ENCODE measurements around the gene PLA2G3.
"Not testable (repeated sequence)": the region's sequence is repeated elsewhere in the genome, so short reads cannot be mapped to it uniquely, and the experiment has no call there.

PLA2G3 gene, protein sequence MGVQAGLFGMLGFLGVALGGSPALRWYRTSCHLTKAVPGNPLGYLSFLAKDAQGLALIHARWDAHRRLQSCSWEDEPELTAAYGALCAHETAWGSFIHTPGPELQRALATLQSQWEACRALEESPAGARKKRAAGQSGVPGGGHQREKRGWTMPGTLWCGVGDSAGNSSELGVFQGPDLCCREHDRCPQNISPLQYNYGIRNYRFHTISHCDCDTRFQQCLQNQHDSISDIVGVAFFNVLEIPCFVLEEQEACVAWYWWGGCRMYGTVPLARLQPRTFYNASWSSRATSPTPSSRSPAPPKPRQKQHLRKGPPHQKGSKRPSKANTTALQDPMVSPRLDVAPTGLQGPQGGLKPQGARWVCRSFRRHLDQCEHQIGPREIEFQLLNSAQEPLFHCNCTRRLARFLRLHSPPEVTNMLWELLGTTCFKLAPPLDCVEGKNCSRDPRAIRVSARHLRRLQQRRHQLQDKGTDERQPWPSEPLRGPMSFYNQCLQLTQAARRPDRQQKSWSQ

DNA sequence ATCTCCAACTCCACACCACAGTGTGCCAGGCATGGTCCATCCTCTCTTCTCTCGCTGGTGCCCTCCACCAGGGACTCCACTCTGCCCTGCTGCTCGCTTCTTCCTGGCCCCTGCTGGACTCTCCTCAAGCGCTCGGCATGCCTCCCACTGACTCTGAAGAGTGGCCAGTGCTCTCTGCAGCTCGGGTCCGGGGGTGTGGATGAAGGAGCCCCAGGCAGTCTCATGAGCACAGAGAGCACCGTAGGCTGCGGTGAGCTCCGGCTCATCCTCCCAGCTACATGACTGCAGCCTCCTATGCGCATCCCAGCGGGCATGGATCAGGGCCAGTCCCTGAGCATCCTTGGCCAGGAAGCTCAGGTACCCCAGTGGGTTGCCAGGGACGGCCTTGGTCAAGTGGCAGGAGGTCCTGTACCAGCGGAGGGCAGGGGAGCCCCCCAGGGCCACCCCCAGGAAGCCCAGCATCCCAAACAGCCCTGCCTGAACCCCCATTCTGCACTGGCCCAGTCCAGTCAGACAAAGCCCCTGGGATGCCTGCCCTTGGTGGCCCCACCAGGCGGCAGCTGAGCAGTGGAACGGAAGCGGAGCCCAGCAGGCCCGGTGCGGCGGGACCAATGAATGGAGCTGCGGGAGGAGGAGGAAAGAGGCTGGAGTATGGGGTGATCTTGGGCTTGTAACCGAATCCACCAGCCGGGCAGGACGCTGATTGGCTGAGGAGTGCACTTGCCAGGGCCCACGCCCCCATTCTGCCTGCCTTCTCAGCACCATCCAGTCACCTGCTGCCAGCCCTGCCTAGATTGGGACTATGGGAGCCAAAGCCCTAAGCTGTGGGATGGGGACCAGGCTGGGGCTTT, at the start of gene PLA2G3:
Gene PLA2G3 (minus strand): TSS at position 643 of the 851 bp plus-strand sequence. CDS start 154 bp downstream, at position 489.
- DNase-seq = peak; percentile 47

DNA sequence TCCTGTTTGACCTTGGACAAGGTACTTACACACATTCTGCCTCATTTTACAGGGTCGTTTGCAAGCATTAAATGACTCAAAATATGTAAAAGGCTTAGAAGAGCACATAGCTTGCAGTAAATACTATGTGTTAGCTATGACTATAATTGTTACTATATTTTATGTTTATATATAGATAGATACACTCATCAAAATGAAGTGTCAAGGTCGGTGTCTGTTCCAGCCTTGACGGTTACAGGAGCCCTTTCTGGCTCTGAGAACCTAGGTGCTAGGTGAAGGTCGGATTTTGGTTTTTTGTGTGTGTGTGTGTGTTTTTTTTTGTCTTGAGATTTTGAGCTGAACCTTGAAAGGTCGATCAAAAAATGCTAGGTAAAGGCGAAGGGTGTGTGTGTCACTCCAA, 47.3 kb upstream of the PLA2G3 start:
- no peak for DNase-seq

DNA sequence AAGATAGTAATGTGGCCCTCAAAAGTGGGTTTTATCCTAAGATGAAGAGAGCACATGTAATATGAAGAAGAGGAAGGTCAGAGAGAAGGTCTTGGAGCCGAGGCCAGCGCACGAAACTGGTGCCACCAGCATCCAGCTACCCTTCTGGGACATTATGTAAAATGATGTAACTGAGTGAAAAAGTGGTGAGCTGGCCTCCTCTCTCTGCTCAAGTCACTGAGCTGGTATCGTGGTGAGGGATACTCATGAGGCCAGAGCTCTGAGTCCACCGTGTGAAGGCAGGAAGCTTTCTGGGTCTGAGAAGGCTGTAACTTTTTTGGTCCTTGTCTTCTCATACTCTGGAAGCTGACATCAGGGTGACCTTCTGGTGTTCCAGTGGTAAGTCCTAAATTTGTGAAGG, 44.7 kb upstream of the PLA2G3 start:
- no peak for DNase-seq

GRCh38 chr22:31184015-31184414, 43.7 kb upstream of the PLA2G3 start:
- no peak for DNase-seq

DNA sequence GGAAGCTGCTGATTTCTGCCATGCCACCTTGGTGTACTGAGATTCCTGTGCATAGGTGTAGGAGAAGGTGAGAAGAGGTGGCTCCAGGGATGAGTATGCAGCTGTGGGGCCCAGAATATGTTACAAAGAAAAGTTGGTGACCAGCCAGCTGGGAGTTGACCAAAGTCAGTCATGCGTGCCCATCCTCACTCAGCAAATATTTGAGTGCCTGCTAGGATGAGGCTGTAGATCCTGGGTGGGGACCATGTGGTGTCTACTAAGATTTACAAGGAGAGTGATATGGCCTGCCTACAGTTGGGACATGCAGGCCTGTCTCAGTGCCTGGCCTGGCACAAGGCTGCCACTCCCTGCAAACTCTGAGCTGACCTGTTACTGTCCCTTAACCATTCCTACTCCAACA, 39.0 kb upstream of the PLA2G3 start:
- DNase-seq = peak; percentile 61

GRCh38 chr22:31178859-31179258, 38.6 kb upstream of the PLA2G3 start:
- DNase-seq = no peak

DNA sequence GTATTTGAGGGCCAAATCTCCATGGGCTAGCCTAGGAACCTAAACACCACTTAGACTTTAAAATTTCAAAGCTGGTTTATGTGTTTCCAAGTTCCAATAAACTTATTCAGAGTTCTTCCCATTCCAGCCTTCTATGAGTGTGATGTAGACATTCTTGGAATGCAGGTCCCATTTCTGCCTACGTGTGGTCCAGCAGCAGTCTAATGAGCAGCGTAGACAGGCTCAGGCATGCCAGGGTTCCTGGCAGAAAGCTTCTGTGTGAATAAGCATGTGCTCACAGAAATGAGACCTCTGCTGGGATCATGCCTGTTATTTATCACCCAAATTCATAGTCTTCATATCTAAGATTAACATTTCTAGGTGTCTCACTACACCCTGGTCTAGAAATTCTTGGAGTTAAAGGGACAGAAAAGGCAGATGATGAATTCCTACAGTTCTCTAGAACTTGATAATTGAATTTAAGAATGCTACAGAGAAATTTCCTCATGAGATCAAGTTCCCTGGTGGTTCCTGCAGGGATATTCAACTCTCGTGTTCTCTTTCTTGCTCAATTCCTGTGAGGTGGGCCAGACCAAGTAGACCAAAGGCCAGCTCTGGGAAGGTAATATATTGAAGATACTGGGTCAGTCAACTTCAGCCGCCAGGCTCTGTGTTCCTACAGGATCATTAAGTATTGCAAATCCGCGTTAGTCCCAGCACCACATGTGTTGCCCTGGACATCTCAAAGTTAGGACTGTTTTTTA, 37.3 kb upstream of the PLA2G3 start:
- DNase-seq = no peak

DNA sequence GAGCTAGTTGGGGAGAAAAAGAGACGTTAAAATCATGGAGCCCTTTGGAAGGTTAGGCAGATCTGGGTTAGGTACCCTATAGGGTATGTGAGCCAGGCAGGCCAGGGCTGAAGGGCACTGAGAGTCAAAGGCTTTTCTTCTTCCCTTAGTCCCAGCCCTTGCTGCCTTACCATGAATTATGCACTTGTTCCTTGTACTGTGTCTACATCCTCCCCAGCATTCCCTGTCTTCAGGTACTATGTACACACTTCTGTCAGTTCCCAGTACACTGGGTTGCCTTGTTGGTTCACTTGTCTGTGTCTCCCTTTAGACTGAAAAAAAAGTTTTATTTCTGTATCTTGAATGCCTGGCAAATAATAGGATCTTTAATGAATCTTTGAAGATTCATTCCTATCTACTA, 36.6 kb upstream of the PLA2G3 start:
- DNase-seq = no peak

GRCh38 chr22:31173386-31174145, 33.3 kb upstream of the PLA2G3 start:
- no peak for DNase-seq

- DNase-seq = not testable (repeated sequence)
Measured at GRCh38 chr22:31171734-31172133, 31.4 kb upstream of the PLA2G3 start.

GRCh38 chr22:31170971-31171370, 30.7 kb upstream of the PLA2G3 start:
- DNase-seq = no peak

DNA sequence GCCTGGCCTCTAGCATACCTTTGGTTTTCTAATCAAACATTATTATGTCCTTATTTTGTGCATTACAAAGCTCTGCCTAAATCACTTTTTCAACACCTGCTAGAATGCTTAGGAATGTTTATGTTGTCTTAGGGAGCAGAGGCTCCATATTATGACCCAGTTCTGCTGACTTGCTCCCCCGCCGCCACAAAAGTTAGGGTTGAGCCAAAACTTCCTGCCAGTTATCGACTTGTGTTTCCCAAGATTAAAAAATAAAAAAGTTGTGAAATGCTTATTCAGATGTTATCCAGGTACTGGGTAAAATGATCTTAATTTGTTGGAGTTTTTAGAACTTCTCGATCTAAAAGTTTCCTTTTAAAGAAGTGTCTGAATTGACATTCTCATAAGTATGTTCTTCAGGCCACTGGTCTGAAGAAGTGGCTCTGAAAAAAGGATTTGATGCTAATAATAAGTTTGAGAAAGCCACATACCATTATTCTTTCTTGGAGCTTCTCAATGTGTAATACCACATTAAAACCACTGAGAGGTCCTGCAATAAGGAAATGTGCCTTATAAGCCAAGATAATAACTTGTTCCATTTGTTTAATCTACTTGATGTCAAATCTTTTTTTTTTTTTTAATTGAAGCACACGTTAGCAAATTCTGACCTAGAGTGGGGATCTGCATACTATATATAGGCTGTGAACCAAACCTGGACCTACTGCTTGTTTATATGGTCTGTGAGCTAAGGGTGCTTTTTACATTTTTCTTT, 21.9 kb upstream of the PLA2G3 start:
- DNase-seq = no peak

GRCh38 chr22:31161386-31161785, 21.1 kb upstream of the PLA2G3 start:
- DNase-seq = no peak

- peak; percentile 16 for DNase-seq
Measured at GRCh38 chr22:31160328-31160978, 20.1 kb upstream of the PLA2G3 start.

DNA sequence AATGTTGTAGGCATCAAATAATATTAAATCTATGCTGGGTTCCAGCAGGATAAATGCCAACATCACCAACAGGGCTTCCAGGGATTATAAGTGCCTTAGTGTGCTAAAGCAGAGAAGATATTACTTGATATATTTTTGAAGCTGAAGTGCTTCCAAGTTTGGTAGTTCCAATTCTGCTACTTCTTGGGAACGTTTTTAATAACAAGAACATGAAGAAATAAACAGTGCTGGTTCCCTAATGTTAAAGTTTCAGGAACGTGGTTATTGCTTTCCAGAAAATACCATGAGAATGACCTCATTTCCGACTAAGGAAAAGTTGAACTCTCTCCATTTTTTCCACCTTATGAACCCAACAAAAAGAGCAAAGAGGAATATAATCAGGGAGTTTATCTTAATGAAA, 15.1 kb upstream of the PLA2G3 start:
- DNase-seq = no peak

DNA sequence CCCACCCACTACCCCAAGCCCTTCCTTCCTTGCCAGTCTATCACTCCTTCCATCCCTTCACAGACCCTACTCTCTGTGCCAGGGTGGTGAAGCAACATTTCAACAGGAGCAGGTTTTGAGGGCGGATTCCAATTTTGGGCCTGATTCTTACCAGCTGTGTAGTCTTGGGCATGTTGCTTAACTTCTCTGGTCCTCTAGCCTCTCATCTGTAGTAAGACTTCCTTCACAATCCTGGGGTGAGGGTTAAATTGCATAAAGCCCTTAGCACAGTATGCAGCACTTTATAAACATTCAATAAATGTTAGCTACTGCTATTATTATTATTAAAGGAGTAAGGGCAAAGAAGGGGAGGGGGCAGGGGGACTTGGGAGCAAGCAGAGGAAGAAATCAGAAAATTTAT, 14.7 kb upstream of the PLA2G3 start:
- no peak for DNase-seq

GRCh38 chr22:31153357-31153756, 13.0 kb upstream of the PLA2G3 start:
- no peak for DNase-seq

DNA sequence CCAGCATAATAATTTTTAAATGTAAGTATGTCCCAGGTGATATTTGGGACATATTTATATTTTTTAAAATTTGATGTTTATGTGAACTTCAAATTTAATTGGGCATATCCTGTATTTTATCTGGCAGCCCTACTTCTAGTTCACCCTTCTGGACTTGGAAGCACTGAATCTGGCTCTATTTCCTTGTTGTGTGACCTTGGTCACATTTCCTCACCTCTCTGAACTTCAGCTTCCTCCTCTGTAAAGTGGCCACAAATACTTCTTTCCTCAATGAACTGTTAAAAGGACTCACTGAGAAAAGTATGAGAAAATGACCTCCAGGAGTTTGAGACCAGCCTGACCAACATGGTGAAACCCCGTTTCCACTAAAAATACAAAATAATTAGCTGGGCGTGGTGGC, 11.6 kb upstream of the PLA2G3 start:
- DNase-seq = no peak

- DNase-seq = peak; percentile 3
Measured at GRCh38 chr22:31150615-31151014, 10.3 kb upstream of the PLA2G3 start.

DNA sequence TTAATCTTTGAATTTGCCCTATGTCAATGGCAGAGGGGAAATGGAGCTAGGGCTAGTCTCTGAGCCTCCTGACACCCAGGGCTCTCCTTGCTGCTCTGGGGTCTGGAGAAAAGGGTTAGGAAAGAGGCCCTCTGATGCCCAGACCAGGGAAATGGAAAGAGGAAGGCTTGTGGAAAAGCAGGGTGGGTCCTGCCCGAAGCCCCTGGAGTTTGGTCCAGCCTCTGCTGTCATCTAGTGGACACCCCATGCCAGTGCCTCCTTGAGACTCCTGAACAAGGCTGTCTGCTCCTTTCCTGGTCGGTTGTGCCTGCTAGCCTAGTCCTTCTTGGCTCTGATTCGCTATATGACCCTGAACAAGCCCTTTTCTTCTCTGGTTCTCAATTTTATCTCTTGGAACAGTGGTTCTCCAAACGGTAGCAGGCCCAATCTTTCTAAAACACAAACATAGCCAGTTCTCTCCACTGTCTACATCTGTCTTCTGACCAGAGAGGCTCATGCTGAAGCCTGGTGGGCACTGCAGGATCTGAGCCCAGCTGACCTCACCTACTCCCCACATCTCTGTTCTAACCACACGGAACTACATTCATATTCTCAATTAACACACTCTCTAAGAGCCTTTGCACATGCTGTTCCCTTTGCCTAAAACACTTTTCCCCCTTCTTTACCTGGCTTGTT, 8.8 kb upstream of the PLA2G3 start:
- DNase-seq = peak; percentile 68
